Caco-2 (cell line): ENCODE results near the gene PARP11. TPM values are rescaled to one million over a fixed set of nuclear protein-coding genes. Genes with fewer than 3 reads are reported as not detected.

Experiments used
- BruUV-seq: library from RNA; stranded (reverse); fragments of 400-500 nt; replicated peaks from 2 replicates; lab custom pipeline; 2021; lab: Mats Ljungman, UMichigan
- CTCF ChIA-PET: fragments of 300-600 bp; sonication (Branson Sonifier 250); formaldehyde crosslinking; loops from one replicate; lab custom pipeline; 2022; ENCODE audit warnings: antibody characterized with exemption; lab: Charles Lee
- POLR2A ChIA-PET: fragments of 300-600 bp; sonication (Branson Sonifier 250); formaldehyde crosslinking; loops from one replicate; lab custom pipeline; 2022; ENCODE audit warnings: antibody characterized with exemption; lab: Charles Lee
- DNase-seq, 2 experiments: peaks; one replicate each; pipeline versions ENCODE4 v3.0.0 to v3.0.0-alpha.2; 2020 to 2022
- H3K27me3 ChIP-seq: replicated peaks from 2 replicates; pipeline ENCODE4 v1.6.0; 2011; ENCODE audit warnings: low read length; ENCODE audit not compliant: control insufficient read depth, insufficient read depth
- H3K36me3 ChIP-seq: 2 replicates; pipeline ENCODE4 v1.5.1; 2011; ENCODE audit warnings: low read length; ENCODE audit not compliant: control insufficient read depth, insufficient read depth
- H3K4me1 ChIP-seq: fragments of 250-450 bp; sonication (Bioruptor Pico); 2 replicates; pipeline ENCODE4 v1.5.1; 2020; ENCODE audit warnings: mild to moderate bottlenecking
- H3K4me3 ChIP-seq: 2 replicates; pipeline ENCODE4 v1.5.1; 2011; ENCODE audit warnings: low read depth, mild to moderate bottlenecking, control low read depth, low read length
- H3K9me3 ChIP-seq: fragments of 250-450 bp; sonication (Bioruptor Pico); 2 replicates; pipeline ENCODE4 v1.5.1; 2020; ENCODE audit warnings: mild to moderate bottlenecking, moderate library complexity
- H3K27ac Mint-ChIP-seq: one replicate; pipeline ENCODE4 v1.8.0; 2022; ENCODE audit warnings: mixed read lengths; ENCODE audit not compliant: unreplicated experiment
- H3K27me3 Mint-ChIP-seq: one replicate; pipeline ENCODE4 v1.8.0; 2022; ENCODE audit warnings: mixed read lengths; ENCODE audit not compliant: insufficient read depth, unreplicated experiment
- H3K36me3 Mint-ChIP-seq: one replicate; pipeline ENCODE4 v1.8.0; 2022; ENCODE audit warnings: mild to moderate bottlenecking, mixed read lengths; ENCODE audit not compliant: insufficient read depth, unreplicated experiment
- H3K4me1 Mint-ChIP-seq: one replicate; pipeline ENCODE4 v1.8.0; 2022; ENCODE audit warnings: low read depth, mixed read lengths; ENCODE audit not compliant: unreplicated experiment
- H3K4me3 Mint-ChIP-seq: one replicate; pipeline ENCODE4 v1.8.0; 2022; ENCODE audit warnings: mild to moderate bottlenecking, moderate library complexity, mixed read lengths; ENCODE audit not compliant: unreplicated experiment
- H3K9me3 Mint-ChIP-seq: one replicate; pipeline ENCODE4 v1.8.0; 2022; ENCODE audit warnings: mixed read lengths; ENCODE audit not compliant: unreplicated experiment
- CTCF ChIP-seq, 2 experiments: fragments of 200-600 bp in 1 of 2; IDR thresholded peaks; 1 replicate in 1 of 2; 2 replicates in 1 of 2; pipeline versions ENCODE4 v1.5.1 to v1.8.0; 2011 to 2022; ENCODE audit warnings: antibody characterized with exemption in 1 of 2, control low read depth in 1 of 2, inconsistent platforms in 1 of 2, low read depth in 1 of 2, low read length in 1 of 2, mild to moderate bottlenecking in 1 of 2, moderate library complexity in 1 of 2; ENCODE audit not compliant: insufficient read depth in 1 of 2, severe bottlenecking in 1 of 2, unreplicated experiment in 1 of 2
- intact Hi-C: fragments of 100-400 bp; cut with micrococcal nuclease; formaldehyde crosslinking; loops from one replicate; pipeline ENCODE4 v1.10.0; 2022; ENCODE audit not compliant: unreplicated experiment
- total RNA-seq: library from RNA; stranded (reverse); gene quantifications from 2 replicates; pipeline ENCODE4 v1.2.3, GENCODE V29; 2022

The PARP11 gene
- total RNA-seq, 1 experiment from 2014 or later = 18.1 TPM

- BruUV-seq = no TSS peak
- ChIA-PET POLR2A (no interaction called here), CTCF (interaction anchor here (0.6 kb wide), 1 partner anchor 462 kb away, joined by 3 read pairs; no protein-coding TSS in a partner anchor)
- no peak for DNase-seq
- H3K4me1 ChIP-seq = no peaks in the 10 kb centered on the region
- no peaks in the 10 kb centered on the region for H3K9me3 ChIP-seq
- H3K27me3 ChIP-seq = no peaks in the 10 kb centered on the region
- no peak overlapping the region for H3K27ac Mint-ChIP-seq
- intact Hi-C loops = no loop called here
- no peak overlapping the region for H3K4me3 Mint-ChIP-seq
- H3K4me3 ChIP-seq = no peak overlapping the region
- no peaks in the 10 kb centered on the region for H3K4me1 Mint-ChIP-seq
- H3K27me3 Mint-ChIP-seq = no peaks in the 10 kb centered on the region
- no peak for TF ChIP-seq CTCF (IDR thresholded peaks at IDR 0.05; ENCODE audit: insufficient read depth in 1 of 2, low read depth in 1 of 2, low read length in 1 of 2, severe bottlenecking in 1 of 2, unreplicated experiment in 1 of 2)
- H3K36me3 Mint-ChIP-seq = no peaks in the 10 kb centered on the region
- H3K9me3 Mint-ChIP-seq = no peaks in the 10 kb centered on the region
- no peaks in the 10 kb centered on the region; the same call in none of the 2 replicates for H3K36me3 ChIP-seq
Observed at GRCh38 chr12:3815094-3815766, 58.0 kb downstream of the PARP11 start.

- H3K27me3 ChIP-seq = no peaks in the 10 kb centered on the region
- no peak for TF ChIP-seq CTCF (IDR thresholded peaks at IDR 0.05; ENCODE audit: insufficient read depth in 1 of 2, low read depth in 1 of 2, low read length in 1 of 2, severe bottlenecking in 1 of 2, unreplicated experiment in 1 of 2)
- intact Hi-C loops = no loop called here
- no peak overlapping the region for H3K27ac Mint-ChIP-seq
- H3K36me3 Mint-ChIP-seq = peaks cover under 1% of the 10 kb centered on the region
- H3K4me1 Mint-ChIP-seq = no peaks in the 10 kb centered on the region
- no TSS peak for BruUV-seq
- DNase-seq = no peak
- ChIA-PET POLR2A (no interaction called here), CTCF (no interaction called here)
- H3K9me3 ChIP-seq = no peaks in the 10 kb centered on the region
- no peaks in the 10 kb centered on the region for H3K4me1 ChIP-seq
- no peaks in the 10 kb centered on the region for H3K27me3 Mint-ChIP-seq
- no peaks in the 10 kb centered on the region; the same call in 1 of the 2 replicates for H3K36me3 ChIP-seq
- no peaks in the 10 kb centered on the region for H3K9me3 Mint-ChIP-seq
- H3K4me3 ChIP-seq = no peak overlapping the region
- H3K4me3 Mint-ChIP-seq = no peak overlapping the region
Observed at GRCh38 chr12:3810540-3810939, 62.7 kb downstream of the PARP11 start.

GRCh38 chr12:3810016-3810370 is 63.2 kb downstream of the PARP11 start:
- POLR2A ChIA-PET = no interaction called here
- CTCF ChIA-PET = no interaction called here
- Histone ChIP-seq H3K27me3 (no peaks in the 10 kb centered on the region), H3K4me1 (no peaks in the 10 kb centered on the region), H3K4me3 (no peak overlapping the region), H3K36me3 (no peaks in the 10 kb centered on the region; the same call in 1 of the 2 replicates), H3K9me3 (no peaks in the 10 kb centered on the region)
- no peaks in the 10 kb centered on the region for H3K27me3 Mint-ChIP-seq
- H3K27ac Mint-ChIP-seq = no peak overlapping the region
- BruUV-seq = no TSS peak
- no peak for TF ChIP-seq CTCF (IDR thresholded peaks at IDR 0.05; ENCODE audit: insufficient read depth in 1 of 2, low read depth in 1 of 2, low read length in 1 of 2, severe bottlenecking in 1 of 2, unreplicated experiment in 1 of 2)
- no peak overlapping the region for H3K4me3 Mint-ChIP-seq
- intact Hi-C loops = no loop called here
- DNase-seq = no peak
- peaks cover 5% of the 10 kb centered on the region for H3K36me3 Mint-ChIP-seq
- H3K4me1 Mint-ChIP-seq = no peaks in the 10 kb centered on the region
- no peaks in the 10 kb centered on the region for H3K9me3 Mint-ChIP-seq
